ENCODE data around the gene PHF12.

DNA sequence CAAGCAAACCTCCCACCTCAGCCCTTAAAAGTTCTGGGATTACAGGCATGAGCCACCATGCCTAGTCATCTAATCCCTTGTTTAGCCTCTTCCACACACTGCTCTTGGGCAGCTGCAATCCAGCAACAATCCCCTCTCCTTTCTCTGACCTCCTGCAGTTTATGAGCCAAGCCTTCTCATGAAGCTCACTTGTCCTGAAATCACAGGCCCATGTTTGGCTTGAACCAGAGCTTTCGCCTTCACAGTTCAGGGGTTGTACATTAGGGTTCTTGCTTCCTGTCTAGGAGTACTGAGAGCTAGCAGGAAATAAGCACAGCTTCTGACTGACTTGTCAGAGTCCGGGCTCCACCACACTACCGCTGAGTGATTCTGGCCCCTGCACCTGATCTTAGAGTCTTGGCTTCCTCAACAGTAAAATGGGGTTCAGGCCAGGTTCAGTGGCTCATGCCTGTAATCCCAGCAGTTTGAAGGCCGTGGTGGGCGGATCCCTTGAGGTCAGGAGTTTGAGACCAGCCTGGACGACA, 80.2 kb downstream of the PHF12 start:
- TF ChIP-seq YY1 (IDR thresholded peaks at IDR 0.05; ENCODE audit: insufficient read depth, insufficient read length) = no peak
- TF ChIP-seq ZNF274 (IDR thresholded peaks at IDR 0.05; ENCODE audit: low read depth, low read length) = no peak
- TF ChIP-seq SUZ12 (IDR thresholded peaks at IDR 0.05; ENCODE audit: extremely low read depth, insufficient read depth, insufficient read length) = no peak
